ENCODE data around the gene CACNA1C.

GRCh38 chr12:2457215-2457932, 404.6 kb downstream of the CACNA1C start:
- TF ChIP-seq CTCF (IDR thresholded peaks at IDR 0.05), result no peak
- no peak for TF ChIP-seq POLR2A (IDR thresholded peaks at IDR 0.05)
- no peak for TF ChIP-seq EP300 (IDR thresholded peaks at IDR 0.05)

All from tibial nerve (tissue), 4 donors.